Stimulated activated CD8-positive, alpha-beta memory T cell treated with anti-CD3 and anti-CD28 coated beads, Interleukin-4, amount 100 ng/mL, for 1 hour (primary cell): ENCODE results near the gene UGT1A8.

ENCODE experiments used
- DNase-seq, 2 donors: peaks; one replicate each; pipeline ENCODE4 v3.0.0-alpha.2; 2020; ENCODE audit warnings: low read depth in 2 of 2, low spot score in 1 of 2

Gene UGT1A8

DNA sequence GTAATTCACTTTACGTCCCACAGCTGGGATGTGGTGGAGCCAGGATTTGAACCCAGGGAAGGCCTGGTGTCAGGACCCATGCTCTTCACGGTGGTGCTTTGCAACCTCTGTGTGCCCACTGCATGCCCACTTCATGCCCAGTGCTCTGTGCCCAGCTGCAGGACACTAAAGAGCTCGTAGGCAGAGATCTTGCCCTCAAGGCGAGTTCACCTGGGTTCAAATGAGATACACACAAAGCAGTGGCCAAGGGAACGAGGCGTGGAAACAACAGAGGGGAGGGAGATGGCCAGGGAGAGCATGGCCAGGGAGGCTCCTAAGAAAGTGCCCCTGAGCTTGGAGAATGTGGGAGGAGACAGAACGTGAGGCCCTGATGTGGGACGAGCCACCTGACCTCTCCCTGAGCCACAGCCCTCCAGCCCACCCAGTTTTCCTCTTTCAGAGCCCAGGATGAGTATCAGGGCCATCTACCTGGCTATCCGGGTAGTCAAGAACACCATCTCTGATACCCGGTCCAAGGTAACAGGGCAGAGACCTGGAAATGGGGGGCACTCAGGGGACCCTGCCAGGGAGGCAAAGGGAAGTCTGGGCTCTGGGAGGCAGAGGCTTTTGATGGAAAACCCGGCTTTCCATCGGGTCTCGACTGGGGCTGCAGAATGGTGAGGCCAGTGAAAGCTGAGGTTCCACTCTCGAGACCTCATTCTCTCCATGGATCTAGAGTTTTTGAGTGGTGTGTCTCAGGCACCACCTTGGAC lies 181.1 kb downstream of the UGT1A8 start:
- DNase-seq = no peak

GRCh38 chr2:233799087-233799665 lies 181.7 kb downstream of the UGT1A8 start:
- DNase-seq = no peak

DNA sequence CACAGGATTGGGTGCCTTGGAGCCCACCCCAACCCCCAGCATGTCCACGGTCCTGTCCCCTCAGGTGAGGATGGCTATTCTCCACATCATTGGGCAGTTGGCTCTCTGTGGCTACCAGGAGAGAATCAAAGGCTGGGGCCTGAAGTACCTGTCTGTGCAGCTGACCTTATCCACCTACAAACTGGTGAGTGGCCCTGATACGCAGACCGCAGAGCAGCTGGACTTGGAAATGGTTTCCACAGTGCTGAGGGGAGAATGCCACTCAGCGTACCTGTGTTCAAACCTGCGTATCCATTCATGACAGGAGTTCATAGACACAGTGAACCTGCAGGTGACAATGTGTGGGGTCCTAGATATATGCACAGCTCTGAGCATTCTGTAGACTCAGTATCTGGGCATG lies 182.3 kb downstream of the UGT1A8 start:
- DNase-seq = no peak

DNA sequence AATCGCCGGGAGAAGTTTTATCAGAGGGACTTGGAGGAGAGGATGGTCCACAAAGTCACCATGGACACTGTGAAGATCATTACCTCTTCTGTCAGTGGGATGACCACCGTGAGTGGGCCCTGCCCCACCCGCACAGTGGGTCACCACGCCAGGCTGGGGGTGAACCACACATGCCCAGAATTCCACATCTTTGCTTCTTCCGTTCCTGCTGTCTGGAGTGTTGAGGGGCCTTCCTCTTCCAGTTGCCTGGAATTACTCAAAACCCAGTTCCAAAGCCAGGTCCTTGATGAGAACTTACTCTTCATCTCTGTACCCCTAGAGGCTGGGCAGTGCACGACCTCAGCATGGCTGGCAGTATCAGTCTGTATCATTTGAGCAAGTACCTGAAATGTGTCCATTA lies 182.8 kb downstream of the UGT1A8 start:
- DNase-seq = no peak

- no peak for DNase-seq
Observed at GRCh38 chr2:233801357-233802131, 184.1 kb downstream of the UGT1A8 start.

GRCh38 chr2:233802132-233802815 lies 184.8 kb downstream of the UGT1A8 start:
- no peak for DNase-seq

DNA sequence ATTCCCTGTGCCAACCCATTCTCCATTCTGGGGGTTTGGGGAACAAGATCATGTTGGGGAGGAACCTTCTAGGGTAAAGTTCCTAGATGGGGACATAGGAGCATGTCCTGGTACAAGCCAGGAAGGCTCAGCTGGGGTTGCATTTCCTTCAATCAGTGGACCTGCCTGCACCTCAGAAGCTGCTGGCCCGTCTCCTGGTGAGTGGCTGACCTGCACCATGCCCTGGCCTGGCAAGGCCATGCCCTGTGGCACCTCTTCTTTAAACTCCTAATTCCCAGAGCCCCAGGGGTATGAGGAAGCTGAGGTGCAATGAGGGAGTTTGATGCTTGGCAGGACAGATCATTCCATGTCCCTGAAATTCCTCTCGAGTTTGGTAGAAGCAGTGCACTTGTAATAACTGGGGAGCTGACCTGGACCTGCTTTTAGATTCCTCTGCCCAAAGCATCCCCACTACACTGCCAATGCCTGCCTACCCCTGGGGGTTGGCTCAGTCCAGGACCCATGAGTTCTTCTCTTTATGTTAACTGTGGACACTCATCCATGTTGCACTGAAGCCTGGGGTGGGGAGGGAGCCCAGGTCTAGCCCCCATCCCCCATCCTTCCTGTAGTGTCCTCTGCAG lies 186.0 kb downstream of the UGT1A8 start:
- DNase-seq = no peak

DNA sequence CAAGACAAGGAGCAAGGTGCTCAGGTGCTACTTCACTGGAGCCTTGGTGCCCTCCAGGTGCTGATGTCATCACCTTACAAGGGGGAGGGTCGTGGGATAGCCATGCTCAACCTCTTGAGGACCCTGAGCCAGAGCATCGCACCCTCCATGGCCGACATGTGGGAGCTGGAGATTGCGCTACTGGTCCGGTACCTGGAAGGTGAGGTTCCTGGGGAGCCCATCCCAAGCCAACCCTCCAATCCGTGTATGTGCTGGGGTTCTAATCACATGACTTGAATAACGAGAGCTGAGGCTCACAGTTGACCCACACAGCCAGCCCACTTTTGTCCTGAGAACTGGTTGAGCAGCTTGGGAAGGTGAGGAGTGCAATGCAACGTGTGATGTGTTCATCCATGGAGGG lies 186.6 kb downstream of the UGT1A8 start:
- no peak for DNase-seq

GRCh38 chr2:233807215-233807865 lies 189.9 kb downstream of the UGT1A8 start:
- DNase-seq = no peak

DNA sequence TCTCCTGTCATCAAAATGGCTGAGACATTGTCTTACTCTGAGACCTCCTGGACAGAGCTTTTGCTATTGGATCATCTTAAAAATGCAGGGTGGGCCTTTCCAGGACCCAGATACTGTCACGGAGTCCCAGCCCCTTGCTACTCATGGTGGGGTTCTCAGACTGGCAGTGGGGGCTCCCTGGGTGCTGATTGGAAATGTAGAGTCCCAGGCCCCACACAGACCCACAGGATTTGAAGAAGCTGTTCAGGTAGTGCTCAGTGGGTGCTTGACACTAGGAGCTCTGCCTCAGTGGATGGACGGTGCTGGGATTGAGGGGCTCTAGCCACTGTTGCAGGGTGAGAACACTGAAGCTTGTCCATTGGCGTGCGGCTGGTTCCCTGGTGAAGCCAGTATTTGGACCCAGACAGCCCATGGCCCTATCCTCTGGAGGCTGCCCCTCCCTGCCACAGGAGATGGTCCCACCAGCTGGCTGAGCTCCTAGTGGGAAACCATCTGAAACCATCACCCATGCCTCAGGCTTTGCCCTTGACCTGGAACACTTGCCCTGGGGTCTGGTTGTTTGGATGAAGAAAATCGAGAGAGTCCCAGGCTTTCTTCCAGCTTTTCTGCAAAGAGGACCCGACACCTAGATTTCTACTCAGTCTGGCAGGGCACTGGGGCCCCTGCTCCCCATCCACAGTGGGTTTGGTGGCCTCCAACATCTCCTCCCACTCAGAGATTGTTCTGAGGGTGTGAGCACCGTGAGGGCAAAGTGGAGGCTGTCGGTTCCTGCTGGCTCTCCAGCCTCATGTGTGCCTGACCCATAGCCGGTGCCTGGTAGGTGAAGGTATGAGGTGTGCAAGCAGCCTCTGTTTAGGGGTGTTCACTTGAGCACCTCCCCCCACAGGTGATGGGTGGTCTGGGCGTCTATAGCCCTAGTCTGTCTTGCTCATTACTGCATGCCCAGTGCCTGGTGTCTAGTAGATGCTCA lies 190.8 kb downstream of the UGT1A8 start:
- DNase-seq = no peak

GRCh38 chr2:233810385-233810784 lies 193.0 kb downstream of the UGT1A8 start:
- no peak for DNase-seq

DNA sequence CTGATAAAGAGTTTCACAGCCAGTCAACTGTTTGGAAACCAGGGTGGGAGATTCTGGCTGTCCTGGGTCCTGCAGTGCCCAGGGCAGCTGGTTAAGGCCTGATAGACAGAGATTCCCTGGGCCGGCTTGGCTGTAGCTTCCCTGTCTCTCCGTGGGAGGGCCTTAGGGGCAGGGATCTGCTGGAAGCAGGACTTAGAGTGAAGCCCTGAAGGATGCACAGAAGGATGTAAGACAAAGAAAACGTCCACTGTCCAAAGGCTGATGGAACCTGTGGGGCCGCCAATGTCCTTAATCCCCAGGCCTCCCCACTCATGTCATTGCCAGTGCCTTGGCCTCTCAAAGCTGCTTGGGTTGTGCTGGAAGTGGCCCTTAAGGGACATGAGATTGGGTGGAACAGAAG lies 193.7 kb downstream of the UGT1A8 start:
- DNase-seq = no peak

GRCh38 chr2:233811732-233812131 lies 194.3 kb downstream of the UGT1A8 start:
- no peak for DNase-seq

GRCh38 chr2:233813236-233814055 lies 196.0 kb downstream of the UGT1A8 start:
- no peak for DNase-seq

GRCh38 chr2:233814056-233814835 lies 196.8 kb downstream of the UGT1A8 start:
- no peak for DNase-seq

DNA sequence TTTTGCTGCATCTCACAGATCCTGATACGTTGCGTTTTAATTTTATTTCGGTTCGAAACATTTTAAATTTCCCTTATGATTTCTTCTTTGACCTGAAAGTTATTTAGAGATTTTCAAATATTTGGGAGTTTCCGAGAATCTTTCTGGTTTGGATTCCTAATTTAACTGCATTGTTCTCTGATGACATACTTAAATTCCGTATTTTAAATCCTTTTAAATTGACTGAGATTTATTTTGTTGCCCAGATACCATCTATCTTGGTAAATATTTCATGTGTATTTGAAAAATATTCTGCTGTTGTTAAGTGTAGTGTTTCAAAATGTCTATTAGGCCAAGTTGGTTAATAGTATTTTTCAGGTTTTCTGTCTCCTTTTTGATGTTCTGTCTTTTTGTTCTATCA lies 198.4 kb downstream of the UGT1A8 start:
- no peak for DNase-seq

DNA sequence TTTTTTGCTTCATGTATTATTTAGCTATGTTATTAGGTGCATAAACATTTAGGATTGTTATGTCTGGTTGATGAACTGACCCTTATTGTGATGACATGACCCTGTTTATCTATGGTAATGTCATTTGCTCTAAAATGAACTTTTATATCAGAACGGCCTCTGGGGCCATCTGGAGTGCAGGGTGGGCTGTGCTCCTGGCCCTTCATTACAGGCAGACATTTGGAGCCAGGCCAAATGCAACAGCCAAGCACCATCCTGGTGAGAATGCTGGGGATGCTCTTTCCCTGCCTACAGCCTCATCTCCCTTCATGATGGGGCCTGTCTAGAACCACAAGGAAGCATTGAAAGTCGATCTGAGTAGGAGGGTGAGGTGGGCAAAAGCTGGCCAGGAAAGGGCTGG lies 198.9 kb downstream of the UGT1A8 start:
- DNase-seq = no peak

DNA sequence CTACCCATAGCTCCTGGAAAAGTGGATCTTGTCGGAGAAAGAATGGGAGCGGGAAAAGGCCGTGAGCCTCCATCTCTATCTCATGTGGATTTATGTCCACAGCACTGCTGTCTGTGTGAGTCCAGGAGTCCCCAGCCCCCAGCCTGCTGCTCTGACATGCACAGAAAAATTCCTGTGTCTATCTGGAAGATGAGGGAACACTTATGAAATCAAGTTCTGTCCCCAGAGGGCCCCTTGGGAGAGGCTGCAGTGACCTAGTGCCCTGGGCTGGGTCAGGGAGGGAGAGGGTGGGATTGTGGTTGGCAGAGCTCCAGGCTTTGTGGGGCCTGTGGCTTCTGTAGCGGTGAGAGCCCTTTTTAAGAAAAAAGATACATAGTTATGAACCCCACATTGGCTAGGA lies 199.3 kb downstream of the UGT1A8 start:
- no peak for DNase-seq
